HepG2 (cell line): ENCODE results near the gene RETREG2. TPM values are rescaled to one million over a fixed set of nuclear protein-coding genes. Genes with fewer than 3 reads are reported as not detected.
A peak's percentile ranks its signal among the peaks of the same experiment; 100 is the strongest.

Experiments
- ARNTL ChIP-seq: sonication (generic); formaldehyde crosslinking; IDR thresholded peaks from 2 replicates; pipeline ENCODE4 v1.4.0; 2020; ENCODE audit warnings: mild to moderate bottlenecking, missing genetic modification reagents
- CCAR2 ChIP-seq: fragments of 200-400 bp; formaldehyde crosslinking; optimal IDR thresholded peaks from 2 replicates; pipeline ENCODE3; 2018; ENCODE audit warnings: low read depth, mild to moderate bottlenecking, low read length, moderate library complexity
- GPN1 ChIP-seq: sonication (generic); formaldehyde crosslinking; IDR thresholded peaks from 2 replicates; pipeline ENCODE4 v1.5.1; 2020; ENCODE audit warnings: missing genetic modification reagents, borderline replicate concordance
- HNRNPLL ChIP-seq: fragments of 200-400 bp; formaldehyde crosslinking; IDR thresholded peaks from 2 replicates; pipeline ENCODE4 v1.6.1; 2017; ENCODE audit warnings: mild to moderate bottlenecking, low read depth, low read length; ENCODE audit not compliant: poor library complexity, severe bottlenecking
- KAT8 ChIP-seq: IDR thresholded peaks from 2 replicates; pipeline ENCODE4 v1.6.1; 2016; ENCODE audit warnings: missing genetic modification reagents, missing compliant biosample characterization
- NAIF1 ChIP-seq: sonication (generic); formaldehyde crosslinking; IDR thresholded peaks from 2 replicates; pipeline ENCODE4 v1.5.0; 2020; ENCODE audit warnings: mild to moderate bottlenecking, missing genetic modification reagents, borderline replicate concordance
- SALL1 ChIP-seq: sonication (generic); formaldehyde crosslinking; IDR thresholded peaks from 2 replicates; pipeline ENCODE4 v1.8.0; 2022; ENCODE audit warnings: mild to moderate bottlenecking, missing genetic modification reagents
- SMC3 ChIP-seq: IDR thresholded peaks from 2 replicates; pipeline ENCODE4 v1.6.1; 2011; ENCODE audit warnings: low read length, improper control_type of control experiment
- TAF1 ChIP-seq: sonication (generic); formaldehyde crosslinking; IDR thresholded peaks from 2 replicates; pipeline ENCODE4 v1.4.0; 2020; ENCODE audit warnings: missing genetic modification reagents
- TSC22D2 ChIP-seq: sonication (generic); formaldehyde crosslinking; IDR thresholded peaks from 2 replicates; pipeline ENCODE4 v1.5.1; 2020; ENCODE audit warnings: missing genetic modification reagents, mild to moderate bottlenecking, borderline replicate concordance
- ZFYVE20 ChIP-seq: sonication (generic); formaldehyde crosslinking; IDR thresholded peaks from 2 replicates; pipeline ENCODE4 v1.8.0; 2023; ENCODE audit warnings: low read depth, mild to moderate bottlenecking, moderate library complexity, missing genetic modification reagents, borderline replicate concordance
- polyA plus RNA-seq, 8 experiments: library from polyadenylated mRNA; depleted of rRNA in 3 of 8; stranded (reverse) in 7 of 8; unstranded in 1 of 8; fragments of >200 nt; fragmentation: Illumina TruSeq in 4 of 8; extraction: Trizol in 4 of 8; gene quantifications; 2 replicates each; pipeline versions ENCODE4 v1.2.1 to v1.2.3, GENCODE V29; 2011 to 2016; ENCODE audit warnings: low read depth in 4 of 8, missing spikeins in 1 of 8, mixed read lengths in 1 of 8; ENCODE audit not compliant: insufficient read depth in 1 of 8
- total RNA-seq, 5 experiments: library from RNA; depleted of rRNA; stranded (reverse); fragments of >200 nt; fragmentation: Illumina TruSeq; extraction: Trizol; gene quantifications; 2 replicates each; pipeline ENCODE4 v1.2.3, GENCODE V29; 2016; ENCODE audit warnings: low read depth in 1 of 5
- TF ChIP-seq, protein P1 (sequence below): sonication (generic); formaldehyde crosslinking; IDR thresholded peaks from 2 replicates; pipeline ENCODE4 v1.4.0; 2020; ENCODE audit warnings: low read depth, mild to moderate bottlenecking, missing genetic modification reagents
- TF ChIP-seq, protein P2 (sequence below): sonication (generic); formaldehyde crosslinking; IDR thresholded peaks from 2 replicates; pipeline ENCODE4 v1.5.0; 2020; ENCODE audit warnings: mild to moderate bottlenecking, missing genetic modification reagents
- TF ChIP-seq, protein P3 (sequence below): sonication (generic); formaldehyde crosslinking; IDR thresholded peaks from one replicate; pipeline ENCODE4 v1.5.1; 2020; ENCODE audit warnings: mild to moderate bottlenecking, missing genetic modification reagents; ENCODE audit errors: not compliant biosample characterization

The RETREG2 gene
- total and polyA plus RNA-seq, 2 of the 13 experiments (the other 11 are each of a cell fraction or from before 2014, with no cell fraction given): 86.0 to 134 TPM

DNA sequence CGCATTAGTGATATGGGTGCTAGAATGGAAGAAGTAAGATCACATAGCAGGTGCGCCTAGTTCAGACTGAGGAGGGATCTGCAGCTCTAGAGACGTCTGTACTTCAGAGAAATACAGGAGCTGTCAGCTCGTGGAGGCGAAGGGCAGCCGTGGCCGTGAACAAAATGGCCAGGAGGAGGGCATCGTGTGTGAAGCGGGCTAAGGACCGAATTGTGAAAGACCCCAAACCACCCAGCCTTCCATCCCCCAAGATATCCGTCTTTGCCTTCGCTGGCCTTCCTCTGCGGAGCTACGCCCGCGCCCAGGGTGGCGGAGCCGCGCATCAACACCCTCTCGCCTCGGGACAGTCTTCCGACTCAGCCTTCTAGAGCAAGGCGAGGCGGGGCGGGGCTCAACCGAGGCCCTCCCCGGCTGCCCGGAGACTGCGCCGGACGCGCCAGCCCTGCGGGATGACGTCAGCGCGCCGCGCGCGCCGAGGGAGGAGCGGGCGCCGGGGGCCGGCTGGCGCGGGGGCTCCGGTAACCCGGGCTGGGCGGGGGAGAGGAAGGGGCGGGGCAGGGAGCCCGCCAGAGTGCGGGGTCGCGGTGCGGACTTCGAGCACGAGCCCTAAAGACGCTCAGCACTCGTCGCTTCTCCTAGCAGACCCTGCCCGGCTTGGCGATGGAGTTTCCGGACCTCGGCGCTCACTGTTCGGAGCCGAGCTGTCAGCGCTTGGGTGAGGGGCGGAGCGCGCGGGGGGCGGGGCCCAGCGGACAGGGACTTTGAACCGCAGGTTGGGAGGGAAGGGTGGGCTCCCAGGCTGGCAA is 28.5 kb downstream of the RETREG2 start, which contains the start of gene ZFAND2B (continued):
- TF ChIP-seq SMC3 (no peak), TSC22D2 (peak; percentile 71; the same call in 1 of the 2 replicates), NAIF1 (CRISPR knock-in tag) (peak; percentile 57; the same call in 1 of the 2 replicates), HNRNPLL (peak; percentile 87), ZFYVE20 (CRISPR knock-in tag) (no peak), SALL1 (CRISPR knock-in tag) (peak; percentile 84), ARNTL (CRISPR knock-in tag) (no peak), KAT8 (peak; percentile 87), CCAR2 (no peak), GPN1 (CRISPR knock-in tag) (peak; percentile 10; the same call in 1 of the 2 replicates), TAF1 (CRISPR knock-in tag) (peak; percentile 95)
- TF ChIP-seq, protein P1, sequence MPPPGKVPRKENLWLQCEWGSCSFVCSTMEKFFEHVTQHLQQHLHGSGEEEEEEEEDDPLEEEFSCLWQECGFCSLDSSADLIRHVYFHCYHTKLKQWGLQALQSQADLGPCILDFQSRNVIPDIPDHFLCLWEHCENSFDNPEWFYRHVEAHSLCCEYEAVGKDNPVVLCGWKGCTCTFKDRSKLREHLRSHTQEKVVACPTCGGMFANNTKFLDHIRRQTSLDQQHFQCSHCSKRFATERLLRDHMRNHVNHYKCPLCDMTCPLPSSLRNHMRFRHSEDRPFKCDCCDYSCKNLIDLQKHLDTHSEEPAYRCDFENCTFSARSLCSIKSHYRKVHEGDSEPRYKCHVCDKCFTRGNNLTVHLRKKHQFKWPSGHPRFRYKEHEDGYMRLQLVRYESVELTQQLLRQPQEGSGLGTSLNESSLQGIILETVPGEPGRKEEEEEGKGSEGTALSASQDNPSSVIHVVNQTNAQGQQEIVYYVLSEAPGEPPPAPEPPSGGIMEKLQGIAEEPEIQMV (CRISPR knock-in tag): peak; percentile 73; the same call in 1 of the 2 replicates
- TF ChIP-seq, protein P2, sequence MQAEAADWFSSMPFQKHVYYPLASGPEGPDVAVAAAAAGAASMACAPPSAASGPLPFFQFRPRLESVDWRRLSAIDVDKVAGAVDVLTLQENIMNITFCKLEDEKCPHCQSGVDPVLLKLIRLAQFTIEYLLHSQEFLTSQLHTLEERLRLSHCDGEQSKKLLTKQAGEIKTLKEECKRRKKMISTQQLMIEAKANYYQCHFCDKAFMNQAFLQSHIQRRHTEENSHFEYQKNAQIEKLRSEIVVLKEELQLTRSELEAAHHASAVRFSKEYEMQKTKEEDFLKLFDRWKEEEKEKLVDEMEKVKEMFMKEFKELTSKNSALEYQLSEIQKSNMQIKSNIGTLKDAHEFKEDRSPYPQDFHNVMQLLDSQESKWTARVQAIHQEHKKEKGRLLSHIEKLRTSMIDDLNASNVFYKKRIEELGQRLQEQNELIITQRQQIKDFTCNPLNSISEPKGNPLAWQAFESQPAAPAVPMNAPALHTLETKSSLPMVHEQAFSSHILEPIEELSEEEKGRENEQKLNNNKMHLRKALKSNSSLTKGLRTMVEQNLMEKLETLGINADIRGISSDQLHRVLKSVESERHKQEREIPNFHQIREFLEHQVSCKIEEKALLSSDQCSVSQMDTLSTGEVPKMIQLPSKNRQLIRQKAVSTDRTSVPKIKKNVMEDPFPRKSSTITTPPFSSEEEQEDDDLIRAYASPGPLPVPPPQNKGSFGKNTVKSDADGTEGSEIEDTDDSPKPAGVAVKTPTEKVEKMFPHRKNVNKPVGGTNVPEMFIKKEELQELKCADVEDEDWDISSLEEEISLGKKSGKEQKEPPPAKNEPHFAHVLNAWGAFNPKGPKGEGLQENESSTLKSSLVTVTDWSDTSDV: no peak
- TF ChIP-seq, protein P3, sequence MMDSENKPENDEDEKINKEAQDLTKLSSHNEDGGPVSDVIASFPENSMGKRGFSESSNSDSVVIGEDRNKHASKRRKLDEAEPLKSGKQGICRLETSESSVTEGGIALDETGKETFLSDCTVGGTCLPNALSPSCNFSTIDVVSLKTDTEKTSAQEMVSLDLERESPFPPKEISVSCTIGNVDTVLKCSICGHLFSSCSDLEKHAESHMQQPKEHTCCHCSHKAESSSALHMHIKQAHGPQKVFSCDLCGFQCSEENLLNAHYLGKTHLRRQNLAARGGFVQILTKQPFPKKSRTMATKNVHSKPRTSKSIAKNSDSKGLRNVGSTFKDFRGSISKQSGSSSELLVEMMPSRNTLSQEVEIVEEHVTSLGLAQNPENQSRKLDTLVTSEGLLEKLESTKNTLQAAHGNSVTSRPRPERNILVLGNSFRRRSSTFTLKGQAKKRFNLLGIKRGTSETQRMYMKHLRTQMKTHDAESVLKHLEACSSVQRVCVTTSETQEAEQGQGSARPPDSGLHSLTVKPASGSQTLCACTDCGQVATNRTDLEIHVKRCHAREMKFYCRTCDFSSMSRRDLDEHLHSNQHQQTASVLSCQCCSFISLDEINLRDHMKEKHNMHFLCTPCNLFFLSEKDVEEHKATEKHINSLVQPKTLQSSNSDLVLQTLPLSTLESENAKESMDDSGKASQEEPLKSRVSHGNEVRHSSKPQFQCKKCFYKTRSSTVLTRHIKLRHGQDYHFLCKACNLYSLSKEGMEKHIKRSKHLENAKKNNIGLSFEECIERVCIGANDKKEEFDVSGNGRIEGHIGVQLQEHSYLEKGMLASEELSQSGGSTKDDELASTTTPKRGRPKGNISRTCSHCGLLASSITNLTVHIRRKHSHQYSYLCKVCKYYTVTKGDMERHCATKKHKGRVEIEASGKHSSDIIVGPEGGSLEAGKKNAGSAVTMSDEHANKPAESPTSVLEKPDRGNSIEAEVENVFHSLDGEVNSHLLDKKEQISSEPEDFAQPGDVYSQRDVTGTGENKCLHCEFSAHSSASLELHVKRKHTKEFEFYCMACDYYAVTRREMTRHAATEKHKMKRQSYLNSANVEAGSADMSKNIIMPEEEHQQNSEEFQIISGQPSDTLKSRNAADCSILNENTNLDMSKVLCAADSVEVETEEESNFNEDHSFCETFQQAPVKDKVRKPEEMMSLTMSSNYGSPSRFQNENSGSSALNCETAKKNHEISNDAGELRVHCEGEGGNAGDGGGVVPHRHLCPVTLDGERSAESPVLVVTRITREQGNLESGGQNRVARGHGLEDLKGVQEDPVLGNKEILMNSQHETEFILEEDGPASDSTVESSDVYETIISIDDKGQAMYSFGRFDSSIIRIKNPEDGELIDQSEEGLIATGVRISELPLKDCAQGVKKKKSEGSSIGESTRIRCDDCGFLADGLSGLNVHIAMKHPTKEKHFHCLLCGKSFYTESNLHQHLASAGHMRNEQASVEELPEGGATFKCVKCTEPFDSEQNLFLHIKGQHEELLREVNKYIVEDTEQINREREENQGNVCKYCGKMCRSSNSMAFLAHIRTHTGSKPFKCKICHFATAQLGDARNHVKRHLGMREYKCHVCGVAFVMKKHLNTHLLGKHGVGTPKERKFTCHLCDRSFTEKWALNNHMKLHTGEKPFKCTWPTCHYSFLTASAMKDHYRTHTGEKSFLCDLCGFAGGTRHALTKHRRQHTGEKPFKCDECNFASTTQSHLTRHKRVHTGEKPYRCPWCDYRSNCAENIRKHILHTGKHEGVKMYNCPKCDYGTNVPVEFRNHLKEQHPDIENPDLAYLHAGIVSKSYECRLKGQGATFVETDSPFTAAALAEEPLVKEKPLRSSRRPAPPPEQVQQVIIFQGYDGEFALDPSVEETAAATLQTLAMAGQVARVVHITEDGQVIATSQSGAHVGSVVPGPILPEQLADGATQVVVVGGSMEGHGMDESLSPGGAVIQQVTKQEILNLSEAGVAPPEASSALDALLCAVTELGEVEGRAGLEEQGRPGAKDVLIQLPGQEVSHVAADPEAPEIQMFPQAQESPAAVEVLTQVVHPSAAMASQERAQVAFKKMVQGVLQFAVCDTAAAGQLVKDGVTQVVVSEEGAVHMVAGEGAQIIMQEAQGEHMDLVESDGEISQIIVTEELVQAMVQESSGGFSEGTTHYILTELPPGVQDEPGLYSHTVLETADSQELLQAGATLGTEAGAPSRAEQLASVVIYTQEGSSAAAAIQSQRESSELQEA (CRISPR knock-in tag): no peak
